ENCODE measurements around the gene SEC24C. TPM values are rescaled to one million over a fixed set of nuclear protein-coding genes. Genes with fewer than 3 reads are reported as not detected.
A peak's percentile ranks its signal among the peaks of the same experiment; 100 is the strongest.

Gene SEC24C
- total and polyA plus RNA-seq, 2 of the 4 experiments (the other 2 are of a cell fraction) = 74.2 to 88.9 TPM

- POLR2A ChIA-PET (ENCODE audit: unreplicated experiment) = no interaction called here
These were observed 17.6 kb downstream of the SEC24C start for GRCh38 chr10:73761781-73762180.

More at GRCh38 chr10:73761781-73762180, 17.6 kb downstream of the SEC24C start:
- in situ Hi-C loops (cut with MboI; ENCODE audit: low sequenced_read_pairs) = no loop called here
- dilution Hi-C loops (cut with HindIII; ENCODE audit: low sequenced_read_pairs, unreplicated experiment) = no loop called here
- Histone ChIP-seq H3K18ac (ENCODE audit: low read depth, low read length) (no peak overlapping the region; the same call in 1 of the 2 replicates), H2AK9ac (replicated peaks; ENCODE audit: low read depth, low read length, poor library complexity) (no peak overlapping the region), H4K5ac (ENCODE audit: low read depth, low read length) (no peak overlapping the region), H4K8ac (ENCODE audit: low read depth in 2 of 2, low read length in 2 of 2) (no peak overlapping the region), H3K56ac (ENCODE audit: extremely low read depth, insufficient read depth, low read length) (no peak overlapping the region), H2AFZ (replicated peaks; ENCODE audit: low read length, poor library complexity) (no peak overlapping the region), H4K91ac (ENCODE audit: insufficient read depth, low read depth, low read length) (no peak overlapping the region), H3K9me1 (ENCODE audit: insufficient read depth, low read length) (peaks cover 27% of the 10 kb centered on the region), H2BK20ac (ENCODE audit: low read depth, low read length) (no peak overlapping the region), H3K9ac (ENCODE audit: low read depth, low read length) (no peak overlapping the region), H4K20me1 (ENCODE audit: insufficient read depth, low read length) (peaks cover 41% of the 10 kb centered on the region), H3K27me3 (ENCODE audit: control insufficient read depth, insufficient read depth, low read length) (no peaks in the 10 kb centered on the region), H3K23ac (ENCODE audit: low read depth, low read length) (no peak overlapping the region), H3K4me2 (ENCODE audit: low read depth, low read length) (no peak overlapping the region; the same call in 1 of the 2 replicates), H2BK120ac (ENCODE audit: low read depth, low read length) (no peak overlapping the region), H3K79me1 (ENCODE audit: low read depth in 1 of 2, low read length in 2 of 2) (peaks cover 57 to 85% of the 10 kb centered on the region in 2 experiments), H3K4ac (ENCODE audit: low read depth, low read length) (no peak overlapping the region), H3K4me3 (ENCODE audit: insufficient read depth, low read depth, low read length) (no peak overlapping the region), H2BK5ac (ENCODE audit: low read depth, low read length, poor library complexity, severe bottlenecking) (no peak overlapping the region), H2BK15ac (ENCODE audit: low read depth, low read length) (no peak overlapping the region), H3K36me3 (ENCODE audit: control insufficient read depth, insufficient read depth, low read length) (peaks cover 69% of the 10 kb centered on the region), H3K27ac (ENCODE audit: insufficient read depth, low read length) (peak overlapping the region; percentile 83; the same call in 1 of the 2 replicates), H3K4me1 (ENCODE audit: control insufficient read depth, insufficient read depth, low read length) (peaks cover 11% of the 10 kb centered on the region), H3K14ac (replicated peaks; ENCODE audit: low read depth, low read length) (no peak overlapping the region), H2AK5ac (ENCODE audit: low read depth, low read length) (no peak overlapping the region), H3K9me3 (ENCODE audit: control insufficient read depth, insufficient read depth, low read length) (no peaks in the 10 kb centered on the region)
- no TSS peak for BruUV-seq (replicated peaks)
- 60% methylated on average over 1 of the region's 1 CpG; no CpG with 5 or more reads in 1 of the 2 experiments for WGBS, 2 experiments (ENCODE audit: extremely low coverage in 2 of 2, insufficient read length in 1 of 2)
- no peak for TF ChIP-seq MXI1 (IDR thresholded peaks at IDR 0.05; ENCODE audit: borderline replicate concordance, low read depth, low read length)
- TF ChIP-seq MAZ (IDR thresholded peaks at IDR 0.05; ENCODE audit: borderline replicate concordance, low read depth, low read length) = no peak
- TF ChIP-seq MAFK (IDR thresholded peaks at IDR 0.05; ENCODE audit: low read depth, low read length) = no peak
- TF ChIP-seq POLR2A (IDR thresholded peaks at IDR 0.05; ENCODE audit: low read depth, low read length) = no peak
- TF ChIP-seq, protein P1, sequence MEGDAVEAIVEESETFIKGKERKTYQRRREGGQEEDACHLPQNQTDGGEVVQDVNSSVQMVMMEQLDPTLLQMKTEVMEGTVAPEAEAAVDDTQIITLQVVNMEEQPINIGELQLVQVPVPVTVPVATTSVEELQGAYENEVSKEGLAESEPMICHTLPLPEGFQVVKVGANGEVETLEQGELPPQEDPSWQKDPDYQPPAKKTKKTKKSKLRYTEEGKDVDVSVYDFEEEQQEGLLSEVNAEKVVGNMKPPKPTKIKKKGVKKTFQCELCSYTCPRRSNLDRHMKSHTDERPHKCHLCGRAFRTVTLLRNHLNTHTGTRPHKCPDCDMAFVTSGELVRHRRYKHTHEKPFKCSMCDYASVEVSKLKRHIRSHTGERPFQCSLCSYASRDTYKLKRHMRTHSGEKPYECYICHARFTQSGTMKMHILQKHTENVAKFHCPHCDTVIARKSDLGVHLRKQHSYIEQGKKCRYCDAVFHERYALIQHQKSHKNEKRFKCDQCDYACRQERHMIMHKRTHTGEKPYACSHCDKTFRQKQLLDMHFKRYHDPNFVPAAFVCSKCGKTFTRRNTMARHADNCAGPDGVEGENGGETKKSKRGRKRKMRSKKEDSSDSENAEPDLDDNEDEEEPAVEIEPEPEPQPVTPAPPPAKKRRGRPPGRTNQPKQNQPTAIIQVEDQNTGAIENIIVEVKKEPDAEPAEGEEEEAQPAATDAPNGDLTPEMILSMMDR (conservative IDR thresholded peaks at IDR 0.05; ENCODE audit: low read depth, low read length) = no peak
- no peak for TF ChIP-seq NFE2L2 (IDR thresholded peaks at IDR 0.05; ENCODE audit: low read depth, low read length)
- no peak for TF ChIP-seq BHLHE40 (IDR thresholded peaks at IDR 0.05; ENCODE audit: low read depth, low read length)
- TF ChIP-seq FOS (IDR thresholded peaks at IDR 0.05; ENCODE audit: low read depth, low read length) = no peak
- TF ChIP-seq, protein P2, sequence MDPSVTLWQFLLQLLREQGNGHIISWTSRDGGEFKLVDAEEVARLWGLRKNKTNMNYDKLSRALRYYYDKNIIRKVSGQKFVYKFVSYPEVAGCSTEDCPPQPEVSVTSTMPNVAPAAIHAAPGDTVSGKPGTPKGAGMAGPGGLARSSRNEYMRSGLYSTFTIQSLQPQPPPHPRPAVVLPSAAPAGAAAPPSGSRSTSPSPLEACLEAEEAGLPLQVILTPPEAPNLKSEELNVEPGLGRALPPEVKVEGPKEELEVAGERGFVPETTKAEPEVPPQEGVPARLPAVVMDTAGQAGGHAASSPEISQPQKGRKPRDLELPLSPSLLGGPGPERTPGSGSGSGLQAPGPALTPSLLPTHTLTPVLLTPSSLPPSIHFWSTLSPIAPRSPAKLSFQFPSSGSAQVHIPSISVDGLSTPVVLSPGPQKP (IDR thresholded peaks at IDR 0.05; ENCODE audit: borderline replicate concordance, low read depth, low read length) = no peak
- TF ChIP-seq, protein P3, sequence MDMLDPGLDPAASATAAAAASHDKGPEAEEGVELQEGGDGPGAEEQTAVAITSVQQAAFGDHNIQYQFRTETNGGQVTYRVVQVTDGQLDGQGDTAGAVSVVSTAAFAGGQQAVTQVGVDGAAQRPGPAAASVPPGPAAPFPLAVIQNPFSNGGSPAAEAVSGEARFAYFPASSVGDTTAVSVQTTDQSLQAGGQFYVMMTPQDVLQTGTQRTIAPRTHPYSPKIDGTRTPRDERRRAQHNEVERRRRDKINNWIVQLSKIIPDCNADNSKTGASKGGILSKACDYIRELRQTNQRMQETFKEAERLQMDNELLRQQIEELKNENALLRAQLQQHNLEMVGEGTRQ (IDR thresholded peaks at IDR 0.05; ENCODE audit: low read depth, low read length) = no peak
- no peak for TF ChIP-seq CEBPB (IDR thresholded peaks at IDR 0.05; ENCODE audit: low read depth, low read length)
- TF ChIP-seq RFX5 (IDR thresholded peaks at IDR 0.05; ENCODE audit: low read depth, low read length) = no peak
- no peak for TF ChIP-seq RAD21 (IDR thresholded peaks at IDR 0.05; ENCODE audit: low read length)
- no peak for TF ChIP-seq SMC3 (IDR thresholded peaks at IDR 0.05; ENCODE audit: low read depth, low read length)
- ATAC-seq (ENCODE audit: low read depth) (no peak; the same call in 1 of the 2 replicates), DNase-seq (no peak)
- CTCF ChIA-PET = no interaction called here
- intact Hi-C loops (cut with micrococcal nuclease) = no loop called here

Data from IMR-90 (cell line).